ENCODE measurements around the gene LONP1.
"Not testable (repeated sequence)": the region's sequence is repeated elsewhere in the genome, so short reads cannot be mapped to it uniquely, and the experiment has no call there.

Gene LONP1

DNA sequence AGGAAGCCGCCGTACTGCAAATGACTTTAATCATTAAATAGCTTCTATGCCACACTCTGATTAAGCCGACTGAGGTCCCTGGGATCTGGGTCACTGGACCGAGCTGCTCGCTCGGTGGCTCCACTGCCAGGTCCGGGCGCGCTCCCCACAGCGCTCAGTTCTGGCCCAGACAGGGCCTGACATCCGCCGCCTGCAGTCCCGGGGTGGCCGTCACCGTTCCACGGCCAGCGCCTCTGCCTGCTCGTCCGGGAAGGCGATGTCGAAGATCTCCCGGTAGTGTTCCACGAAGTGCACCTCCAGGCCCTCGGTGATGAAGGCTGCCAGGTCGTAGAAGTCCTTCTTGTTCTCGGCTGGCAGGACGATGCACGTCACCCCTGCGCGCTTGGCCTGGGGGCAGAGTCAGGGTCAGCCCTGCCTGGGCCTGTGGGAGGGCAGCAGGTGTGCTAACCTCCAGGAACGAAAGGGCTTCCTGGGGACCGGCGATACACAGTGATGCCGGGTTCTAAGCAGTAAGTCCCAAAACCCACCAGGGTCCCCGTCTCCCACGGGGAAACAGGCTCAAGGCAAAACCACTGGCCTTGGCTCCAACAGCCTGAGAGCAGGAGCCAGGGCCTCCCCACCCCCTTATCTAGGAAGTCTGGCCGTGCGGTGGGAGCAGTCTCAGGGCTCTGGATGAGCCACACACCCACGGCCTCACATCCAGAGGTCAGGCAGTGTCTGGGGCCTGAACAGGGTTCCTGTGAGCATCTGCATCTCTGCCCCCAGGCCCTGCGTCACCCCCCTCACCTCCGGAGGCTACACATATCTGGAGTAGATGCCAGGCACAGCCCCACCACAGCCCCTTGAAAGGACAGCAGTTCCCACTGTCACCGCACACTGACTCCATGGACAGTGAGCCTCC is 27.9 kb downstream of the LONP1 start:
- peak; percentile 42 for DNase-seq

DNA sequence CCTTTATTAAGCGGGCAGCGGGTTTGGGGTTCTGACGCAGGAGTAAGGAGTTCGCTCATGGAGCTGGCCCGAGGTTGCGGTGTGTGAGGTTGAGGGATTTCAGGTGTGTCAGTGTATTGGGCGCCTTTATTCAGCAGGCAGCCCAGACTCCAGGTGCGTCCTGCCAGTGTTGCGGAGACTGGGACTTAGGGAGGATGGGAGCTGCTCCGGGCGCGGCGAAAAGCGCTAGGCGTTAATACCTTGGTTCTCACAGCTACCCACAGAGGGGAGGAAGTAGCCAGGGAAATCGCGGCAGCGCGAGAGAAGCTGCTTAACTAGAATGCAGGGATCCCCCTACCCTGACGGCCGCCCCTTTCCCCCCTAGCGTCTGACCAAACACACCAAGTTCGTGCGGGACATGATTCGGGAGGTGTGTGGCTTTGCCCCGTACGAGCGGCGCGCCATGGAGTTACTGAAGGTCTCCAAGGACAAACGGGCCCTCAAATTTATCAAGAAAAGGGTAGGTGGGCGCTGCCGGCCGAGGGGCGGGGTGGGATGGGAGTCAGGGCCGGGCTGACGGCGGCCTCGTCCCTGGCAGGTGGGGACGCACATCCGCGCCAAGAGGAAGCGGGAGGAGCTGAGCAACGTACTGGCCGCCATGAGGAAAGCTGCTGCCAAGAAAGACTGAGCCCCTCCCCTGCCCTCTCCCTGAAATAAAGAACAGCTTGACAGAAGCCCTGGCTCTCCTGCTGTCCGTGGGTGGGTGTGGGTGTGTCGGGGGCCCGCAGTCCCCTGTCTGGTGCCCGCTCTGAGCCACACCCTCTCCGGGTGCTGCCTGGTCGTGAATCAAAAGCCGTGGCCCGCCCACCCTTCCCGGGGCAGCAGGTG is 28.8 kb downstream of the LONP1 start:
- peak; percentile 59 for DNase-seq

DNA sequence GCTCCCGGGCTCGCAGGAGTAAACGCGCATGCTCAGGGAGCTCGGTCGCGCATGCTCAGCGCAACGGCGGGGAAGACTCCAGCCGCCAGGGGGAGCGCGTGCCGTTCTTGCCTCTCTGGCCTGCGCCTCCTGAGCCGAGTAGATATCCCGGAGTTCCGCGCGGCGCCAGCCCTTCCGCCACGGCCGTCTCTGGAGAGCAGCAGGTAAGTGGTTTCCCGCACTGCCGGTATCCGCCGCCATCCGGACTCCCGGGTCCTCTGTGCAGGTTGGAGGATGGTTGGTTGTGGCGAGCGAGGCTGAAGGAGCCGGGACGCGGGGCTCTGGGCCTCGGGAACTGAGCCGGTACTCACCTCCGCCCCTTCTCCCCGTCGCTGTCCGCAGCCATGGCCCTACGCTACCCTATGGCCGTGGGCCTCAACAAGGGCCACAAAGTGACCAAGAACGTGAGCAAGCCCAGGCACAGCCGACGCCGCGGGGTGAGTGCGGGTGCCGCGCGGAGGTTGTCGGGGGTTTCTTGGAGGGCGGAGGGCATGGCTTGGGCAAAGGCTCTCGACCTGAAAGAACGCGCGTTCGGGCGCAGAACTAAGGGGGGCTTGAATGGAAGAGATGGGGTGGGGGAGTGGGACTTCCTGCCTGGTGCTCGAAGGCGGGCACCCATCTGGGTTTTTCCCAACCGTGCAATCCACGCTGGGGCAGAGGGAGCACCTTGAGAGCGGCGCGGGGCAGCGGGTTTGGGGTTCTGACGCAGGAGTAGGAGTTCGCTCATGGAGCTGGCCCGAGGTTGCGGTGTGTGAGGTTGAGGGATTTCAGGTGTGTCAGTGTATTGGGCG is 29.6 kb downstream of the LONP1 start, which contains the start of gene RPL36:
Gene RPL36, plus strand, starts transcription at position 171 of the 830 bp plus-strand sequence. Its CDS starts 213 bp downstream, at position 384.
- peak; percentile 96 for DNase-seq

DNA sequence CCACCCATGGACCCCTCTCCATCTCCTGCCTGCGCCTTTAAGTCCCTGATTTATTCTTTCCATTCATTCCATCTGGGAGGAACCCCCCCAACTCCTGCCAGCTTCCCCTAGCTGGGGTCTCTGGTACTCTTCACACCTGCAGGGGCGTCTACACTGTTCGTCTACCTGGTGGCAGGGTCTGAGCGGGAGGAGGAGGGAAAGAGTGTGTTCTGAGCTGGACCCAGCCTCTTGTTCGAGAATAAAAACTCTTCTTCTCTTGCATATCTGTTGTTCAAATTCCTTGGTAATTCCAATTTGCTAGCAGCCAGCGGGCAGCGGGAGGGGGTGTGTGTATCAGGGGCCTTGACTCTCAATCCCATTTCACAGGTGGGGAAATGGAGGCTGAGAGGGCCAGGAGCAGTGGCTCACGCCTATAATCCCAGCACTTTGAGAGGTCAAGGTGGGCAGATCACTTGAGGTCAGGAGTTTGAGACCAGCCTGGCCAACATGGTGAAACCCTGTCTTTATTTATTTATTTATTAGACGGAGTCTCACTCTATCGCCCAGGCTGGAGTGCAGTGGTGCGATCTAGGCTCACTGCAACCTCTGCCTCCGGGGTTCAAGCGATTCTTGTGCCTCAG is 31.6 kb downstream of the LONP1 start:
- not testable (repeated sequence) for DNase-seq

DNA sequence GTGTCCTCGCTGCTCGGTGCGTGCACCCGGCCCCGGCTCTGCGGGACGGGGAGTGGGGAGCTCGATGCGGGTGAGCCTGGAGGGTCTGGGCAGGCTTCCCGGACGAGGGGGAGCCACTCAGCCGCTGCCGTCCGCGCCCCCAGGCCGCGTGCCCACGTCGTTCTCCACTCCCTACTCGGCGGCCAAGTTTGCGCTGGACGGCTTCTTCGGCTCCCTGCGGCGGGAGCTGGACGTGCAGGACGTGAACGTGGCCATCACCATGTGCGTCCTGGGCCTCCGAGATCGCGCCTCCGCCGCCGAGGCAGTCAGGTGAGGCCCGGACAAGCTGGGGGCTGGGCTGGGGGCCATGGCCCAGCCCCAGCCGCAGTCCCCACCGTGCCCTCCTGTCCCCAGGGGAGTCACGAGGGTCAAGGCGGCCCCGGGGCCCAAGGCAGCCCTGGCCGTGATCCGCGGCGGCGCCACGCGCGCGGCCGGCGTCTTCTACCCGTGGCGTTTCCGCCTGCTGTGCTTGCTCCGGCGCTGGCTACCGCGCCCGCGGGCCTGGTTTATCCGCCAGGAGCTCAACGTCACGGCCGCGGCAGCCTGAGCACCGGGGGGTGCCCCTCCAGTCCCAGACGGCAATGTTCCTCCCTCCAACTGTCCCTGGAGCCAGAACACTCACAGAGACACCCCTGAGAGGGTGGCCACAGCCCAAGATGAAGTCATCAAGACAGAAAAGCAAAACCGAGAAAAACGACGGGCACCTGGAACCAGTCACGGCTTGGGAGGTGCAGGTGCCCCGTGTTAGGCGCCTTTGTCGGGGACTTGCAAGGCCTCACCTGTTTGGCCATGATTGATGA is 32.4 kb downstream of the LONP1 start:
- no peak for DNase-seq

DNA sequence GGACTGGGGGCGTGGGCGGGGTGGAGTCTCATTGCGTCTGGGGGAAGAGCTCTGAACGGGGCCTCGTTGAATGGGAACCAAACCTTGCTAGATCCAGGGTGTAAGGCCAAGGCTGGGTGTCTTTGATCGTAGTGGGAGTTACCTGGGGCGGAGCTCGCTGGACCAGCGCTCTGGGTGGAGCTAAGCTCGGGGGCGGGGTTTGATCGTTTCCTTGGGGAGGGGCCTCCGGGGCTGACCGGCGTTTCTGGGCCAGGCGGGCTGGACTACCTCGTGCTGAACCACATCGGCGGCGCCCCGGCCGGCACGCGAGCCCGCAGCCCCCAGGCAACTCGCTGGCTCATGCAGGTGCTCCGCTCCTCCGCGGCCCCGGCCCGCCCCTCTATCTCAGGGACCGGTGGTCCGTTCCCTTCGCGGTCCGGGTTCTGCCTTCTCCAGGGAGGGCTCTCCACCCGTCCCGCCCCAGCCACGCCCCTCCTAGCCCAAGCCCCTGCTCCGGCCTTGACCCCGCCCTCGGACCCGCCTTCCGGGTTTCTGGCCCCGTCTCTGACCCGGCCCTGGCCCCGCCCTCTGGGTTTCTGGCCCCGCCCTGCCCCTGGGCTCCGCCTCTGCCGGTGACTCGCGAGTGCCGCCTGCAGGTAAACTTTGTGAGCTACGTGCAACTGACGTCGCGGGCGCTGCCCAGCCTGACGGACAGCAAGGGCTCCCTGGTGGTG is 33.1 kb downstream of the LONP1 start:
- DNase-seq, result peak; percentile 95

DNA sequence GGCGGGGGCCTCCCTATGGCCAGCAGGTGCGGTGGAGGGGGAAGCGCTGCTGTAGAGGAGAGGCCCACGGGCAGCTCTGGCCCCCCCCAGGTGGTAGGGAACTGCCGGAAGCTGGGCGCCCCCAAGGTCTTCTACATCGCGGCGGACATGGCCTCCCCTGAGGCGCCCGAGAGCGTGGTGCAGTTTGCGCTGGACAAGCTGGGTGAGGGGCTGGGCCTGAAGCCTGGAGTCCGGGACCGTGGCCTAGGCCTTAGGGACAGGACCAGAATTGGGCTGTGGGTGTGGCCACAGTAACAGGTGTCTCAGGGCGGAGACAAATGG is 33.7 kb downstream of the LONP1 start:
- no peak for DNase-seq

DNA sequence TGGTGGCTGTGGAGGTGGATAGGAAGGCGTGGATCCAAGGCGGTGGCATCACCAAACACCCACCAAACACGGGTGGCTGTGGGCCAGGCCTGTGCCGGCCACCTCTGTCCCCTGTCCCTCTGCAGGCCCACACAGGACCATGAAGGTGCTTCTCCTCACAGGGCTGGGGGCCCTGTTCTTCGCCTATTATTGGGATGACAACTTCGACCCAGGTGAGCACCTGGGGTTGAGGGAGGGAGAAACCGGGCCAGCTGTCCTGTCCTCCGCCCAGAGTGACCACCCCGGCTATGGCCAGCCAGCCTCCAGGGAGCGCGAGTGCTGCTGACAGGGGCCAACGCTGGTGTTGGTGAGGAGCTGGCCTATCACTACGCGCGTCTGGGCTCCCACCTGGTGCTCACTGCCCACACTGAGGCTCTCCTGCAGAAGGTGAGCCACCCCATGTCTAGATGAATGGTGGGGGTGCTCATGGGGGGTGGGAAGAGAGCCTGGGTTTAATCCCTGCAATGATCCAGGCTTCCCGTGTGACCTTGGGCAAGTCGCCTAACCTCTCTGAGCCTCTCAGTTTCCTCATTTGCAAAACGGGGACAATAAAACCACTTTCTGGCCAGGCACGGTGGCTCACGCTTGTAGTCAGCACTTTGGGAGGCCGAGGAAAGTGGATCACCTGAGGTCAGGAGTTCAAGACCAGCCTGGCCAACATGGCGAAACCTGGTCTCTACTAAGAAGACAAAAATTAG is 35.1 kb downstream of the LONP1 start:
- no peak for DNase-seq

DNA sequence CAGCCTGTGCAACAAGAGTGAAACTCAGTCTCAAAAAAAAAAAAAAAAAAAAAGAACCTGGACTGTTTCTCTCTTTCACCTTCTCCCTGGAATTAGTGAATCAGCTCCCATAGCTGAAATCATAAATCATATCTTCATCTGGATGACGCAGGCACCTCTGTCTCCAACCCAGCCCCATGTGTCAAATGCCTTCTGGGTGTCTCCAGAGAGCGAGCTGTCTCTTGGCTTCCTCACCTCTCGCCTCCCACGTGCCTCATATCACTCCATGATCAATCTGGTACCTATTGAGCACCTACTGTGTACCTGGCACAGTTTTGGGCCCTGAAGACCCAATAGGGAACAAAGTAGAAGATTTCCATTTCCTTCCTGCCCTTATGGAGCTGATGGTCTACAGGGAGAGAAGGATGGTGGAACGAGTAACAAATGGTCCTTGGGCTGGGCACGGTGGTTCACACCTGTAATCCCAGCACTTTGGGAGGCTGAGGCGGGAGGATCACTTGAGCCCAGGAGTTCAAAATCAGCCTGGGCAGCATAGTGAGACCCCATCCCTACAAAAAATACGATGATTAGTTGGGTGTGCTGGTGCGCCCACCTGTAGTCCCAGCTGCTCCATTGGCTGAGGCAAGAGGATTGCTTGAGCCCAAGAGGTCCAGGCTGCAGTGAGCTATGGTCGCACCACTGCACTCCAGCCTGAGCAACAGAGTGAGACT is 36.6 kb downstream of the LONP1 start:
- no peak for DNase-seq

DNA sequence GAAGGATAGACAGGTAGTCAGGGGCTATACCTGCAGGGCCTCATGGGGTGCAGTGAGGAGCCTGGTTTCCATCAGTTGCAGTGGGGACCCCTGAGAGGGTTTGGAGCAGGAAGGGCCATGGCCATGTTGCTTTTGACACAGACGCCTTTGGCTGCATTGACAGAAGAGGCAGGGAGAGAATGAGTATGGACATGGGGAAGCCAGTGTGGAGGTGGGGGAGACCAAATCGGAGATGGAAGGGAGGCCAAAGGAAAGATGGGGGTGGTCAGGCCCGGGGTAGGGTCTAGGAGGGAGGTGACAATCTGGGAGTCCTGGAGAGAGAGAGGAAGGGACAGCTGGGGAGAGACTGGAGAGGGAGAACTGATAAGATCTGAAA is 37.9 kb downstream of the LONP1 start:
- no peak for DNase-seq

DNA sequence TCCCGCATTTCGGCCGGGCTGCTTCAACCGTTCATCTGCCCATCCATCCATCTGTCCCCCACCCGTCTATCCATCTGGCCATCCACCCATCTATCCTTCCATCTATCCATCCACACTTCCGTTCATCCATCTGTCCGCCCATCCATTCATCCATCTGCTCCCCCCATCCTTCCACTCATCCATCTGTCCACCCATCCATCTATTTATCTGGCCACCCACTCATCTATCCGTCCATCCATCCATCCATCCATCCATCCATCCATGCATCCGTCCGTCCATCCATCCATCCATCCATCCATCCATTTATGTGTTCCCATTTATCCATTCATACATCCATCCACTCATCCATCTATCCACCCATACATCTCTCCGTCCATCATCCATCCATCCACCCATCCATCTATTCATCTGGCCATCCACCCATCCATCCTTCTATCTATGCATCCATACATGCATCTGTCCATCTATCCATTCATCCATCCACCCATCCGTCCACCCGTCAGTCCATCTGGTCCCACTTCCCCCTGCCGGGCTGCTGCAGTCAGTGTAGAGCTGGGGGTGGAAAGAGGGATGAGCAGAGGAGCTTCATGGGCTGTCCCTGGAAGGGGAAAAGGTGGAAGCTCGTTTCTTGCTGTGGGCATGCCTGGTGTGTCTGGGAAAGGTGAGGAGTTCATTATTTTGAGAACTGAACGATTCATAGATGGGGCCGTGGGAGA is 38.4 kb downstream of the LONP1 start:
- DNase-seq, result no peak

DNA sequence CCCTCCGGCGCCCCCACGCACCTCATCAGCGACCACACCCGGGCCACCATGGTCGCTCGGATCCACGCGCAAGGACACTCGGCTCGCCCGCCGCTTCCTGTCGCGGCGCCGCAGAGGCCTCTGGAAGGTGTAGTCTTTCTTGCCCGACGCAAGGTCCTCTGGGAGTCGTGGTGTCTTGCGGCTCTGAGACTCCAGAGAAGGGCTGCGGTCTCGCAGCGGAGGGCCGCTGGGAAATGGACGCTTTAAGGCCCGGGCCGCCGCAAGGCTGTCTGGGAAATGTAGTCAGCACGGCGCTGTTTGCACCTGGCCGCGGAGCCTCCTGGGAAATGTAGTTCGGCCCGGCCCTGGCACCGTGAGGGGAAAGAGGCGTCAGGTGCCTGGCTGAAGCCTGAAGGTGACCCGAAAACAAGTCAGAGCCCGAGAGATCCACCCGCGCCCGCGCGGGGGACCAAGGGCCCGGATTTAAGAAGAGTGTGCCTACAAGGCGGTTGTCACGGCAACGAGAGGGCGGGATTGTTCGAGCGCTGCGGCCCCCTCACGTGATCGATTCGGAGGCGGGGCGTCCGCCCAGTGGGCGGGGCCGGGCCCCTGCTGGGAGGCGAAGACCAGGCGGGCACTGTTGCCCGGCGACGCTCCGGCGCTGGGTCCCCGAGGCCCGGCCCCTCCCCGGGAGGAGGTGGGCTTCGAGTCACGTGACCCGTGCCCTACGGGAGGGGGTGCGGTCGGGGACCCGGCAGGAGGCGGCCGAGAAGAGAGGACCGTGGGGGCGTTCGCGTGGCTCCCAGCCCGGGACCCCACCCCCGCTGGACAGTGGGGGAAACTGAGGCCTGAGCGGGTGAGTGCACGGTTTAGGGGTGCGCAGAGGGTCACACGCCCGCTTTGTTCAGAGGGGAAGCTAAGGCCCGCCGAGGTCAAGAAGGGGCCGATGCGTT is 39.2 kb downstream of the LONP1 start, which contains the start of the genes HSD11B1L and MICOS13:
Gene HSD11B1L, plus strand, starts transcription at position 591 of the 932 bp plus-strand sequence. CDS start 3,806 bp downstream, outside the sequence.
Gene MICOS13, minus strand, starts transcription at position 80 of the 932 bp plus-strand sequence. Its CDS starts 30 bp downstream, at position 50.
- DNase-seq, result peak; percentile 99

DNA sequence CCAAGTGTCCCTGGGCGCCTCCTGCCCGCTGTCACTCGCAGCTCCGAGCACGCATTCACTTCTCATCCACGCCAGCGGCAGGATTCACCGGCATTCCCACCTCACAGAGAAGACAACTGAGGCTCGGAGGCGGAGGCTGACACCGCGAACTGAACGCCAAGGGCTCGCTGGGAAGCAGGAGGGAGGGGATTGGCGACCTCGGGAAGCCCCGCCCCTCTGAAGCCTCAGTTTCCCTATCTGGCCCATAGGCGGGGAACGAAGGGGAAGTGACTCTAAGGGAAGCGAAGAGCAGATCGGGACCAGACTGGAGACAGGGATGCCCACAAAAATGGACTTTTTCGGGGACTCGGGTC is 39.9 kb downstream of the LONP1 start:
- peak; percentile 42 for DNase-seq

DNA sequence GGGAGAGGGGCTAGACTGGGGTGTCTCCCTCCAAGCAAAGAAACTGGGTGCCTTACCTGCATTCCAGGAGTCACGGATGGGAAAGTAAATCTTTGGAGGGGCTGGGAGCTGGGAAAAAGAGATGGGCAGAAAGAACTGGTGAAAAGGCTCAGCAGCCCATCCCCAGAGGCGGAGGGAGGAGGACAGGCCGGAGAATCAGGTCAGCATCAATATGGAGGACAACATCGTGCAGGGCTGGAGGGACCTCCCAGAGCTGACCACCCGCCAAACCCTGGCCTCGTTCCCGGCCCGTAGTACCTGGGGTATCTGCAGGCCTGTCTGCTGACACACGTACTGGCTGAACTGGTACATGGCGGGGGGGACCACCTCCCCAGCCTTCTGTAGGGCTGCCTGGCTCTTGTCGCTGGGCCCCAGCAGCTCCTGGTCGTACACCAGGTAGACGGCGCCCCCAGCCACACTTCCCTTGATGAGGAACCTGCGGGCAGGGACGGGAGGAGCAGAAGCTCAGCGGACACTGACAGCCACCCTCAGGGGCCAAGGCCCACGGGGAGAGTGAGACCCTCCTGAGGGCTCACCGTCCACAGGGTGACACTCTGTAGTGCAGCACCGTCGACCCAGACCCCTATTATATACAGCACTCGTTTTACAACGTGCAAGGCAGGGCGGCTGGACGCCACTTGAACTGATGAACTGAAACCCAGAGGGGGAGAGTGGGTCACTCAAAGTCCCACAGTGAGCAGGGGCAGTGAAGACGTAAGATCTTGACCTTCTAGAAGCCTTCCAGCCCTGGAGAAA is 40.5 kb downstream of the LONP1 start:
- no peak for DNase-seq

DNA sequence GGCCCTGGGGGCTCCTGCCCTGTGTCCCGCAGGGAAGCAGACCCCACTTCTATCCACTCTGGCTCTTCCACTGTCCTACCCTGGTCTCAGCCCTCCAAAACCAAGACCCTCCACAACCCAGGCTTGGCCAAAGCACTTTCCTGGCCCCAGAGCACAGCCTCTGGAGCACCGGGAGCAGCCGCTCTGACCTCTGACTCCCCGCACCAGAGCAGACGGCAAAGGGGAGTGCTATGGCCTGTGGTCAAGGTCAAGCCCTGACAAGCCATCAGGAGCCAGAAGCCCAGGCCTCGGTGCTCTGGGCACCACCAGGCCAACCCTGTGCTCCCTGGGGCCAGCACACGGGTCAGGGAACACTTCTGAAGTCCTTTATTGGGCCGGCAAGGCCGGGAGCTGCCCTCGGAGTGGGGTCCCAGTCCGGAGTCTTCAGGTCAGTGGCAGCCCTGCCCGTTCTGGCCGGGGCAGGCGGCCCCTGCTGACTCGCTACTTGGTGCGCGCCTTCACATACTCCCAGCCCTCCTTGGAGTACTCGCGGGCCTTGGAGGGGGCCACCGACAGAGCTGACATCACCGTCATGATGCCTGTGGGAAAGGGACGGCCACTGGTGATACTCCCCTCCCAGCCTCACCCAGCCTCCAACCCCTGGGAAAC is 41.8 kb downstream of the LONP1 start:
- no peak for DNase-seq

DNA sequence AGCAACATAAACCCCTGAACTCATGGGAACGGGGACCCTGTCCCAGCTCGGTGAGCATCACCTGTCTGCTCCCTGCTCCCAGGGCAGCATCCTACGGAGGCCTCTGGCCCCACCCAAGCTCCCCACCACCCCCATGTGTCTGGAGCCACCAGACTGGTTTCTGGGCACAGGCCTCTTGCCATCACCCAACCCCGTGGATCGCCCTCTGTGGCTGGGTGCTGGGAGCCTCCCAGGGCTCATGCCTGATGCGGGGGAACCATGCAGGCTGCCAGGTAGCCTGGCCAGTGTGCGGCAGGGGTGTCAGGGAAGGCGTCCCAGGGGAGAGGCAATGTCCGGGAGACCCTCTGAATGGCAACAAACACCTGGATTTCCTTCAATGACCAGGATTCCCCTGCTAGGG is 42.4 kb downstream of the LONP1 start:
- no peak for DNase-seq
